MV-4-11 (cell line): ENCODE data around the gene RELN.
A peak's percentile ranks its signal among the peaks of the same experiment; 100 is the strongest.

Experiments used
- DNase-seq: peaks from one replicate; lab custom pipeline; 2025; lab: John Stamatoyannopoulos, UW

The RELN gene

GRCh38 chr7:103474956-103475355, 514.5 kb downstream of the RELN start:
- no peak for DNase-seq

DNA sequence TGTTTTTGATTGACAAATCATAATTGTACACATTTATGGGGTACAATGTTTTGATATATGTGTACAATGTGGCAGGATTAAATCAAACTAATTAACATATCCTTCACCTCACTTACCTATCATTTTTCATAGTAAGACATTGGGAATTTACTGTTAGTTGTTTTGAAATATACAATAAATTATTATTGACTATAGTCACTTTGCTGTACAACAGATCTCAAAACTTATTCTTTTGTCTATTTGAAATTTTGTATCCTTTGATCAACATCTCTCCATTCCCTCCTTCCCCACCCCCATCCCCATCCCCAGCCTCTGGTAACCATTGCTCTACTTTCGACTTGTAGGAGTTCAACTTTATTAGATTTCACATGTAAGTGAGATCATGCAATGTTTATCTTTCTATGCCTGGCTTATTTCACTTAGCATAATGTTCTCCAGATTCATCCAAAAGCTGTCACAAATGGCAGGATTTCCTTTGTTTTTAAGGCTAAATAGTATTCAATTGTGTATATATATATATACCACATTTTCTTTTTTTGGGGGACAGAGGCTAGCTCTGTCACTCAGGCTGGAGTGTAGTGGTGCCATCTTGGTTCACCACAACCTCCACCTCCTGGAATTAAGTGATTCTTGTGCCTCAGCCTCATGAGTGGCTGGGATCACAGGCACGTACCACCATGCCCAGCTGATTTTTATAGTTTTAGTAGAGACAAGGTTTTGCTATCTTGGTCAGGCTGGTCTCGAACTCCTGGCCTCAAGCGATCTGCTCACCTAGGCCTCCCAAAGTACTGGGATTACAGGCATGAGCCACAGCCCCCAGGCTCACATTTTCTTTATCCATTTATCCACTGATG, 520.1 kb downstream of the RELN start:
- DNase-seq: no peak

DNA sequence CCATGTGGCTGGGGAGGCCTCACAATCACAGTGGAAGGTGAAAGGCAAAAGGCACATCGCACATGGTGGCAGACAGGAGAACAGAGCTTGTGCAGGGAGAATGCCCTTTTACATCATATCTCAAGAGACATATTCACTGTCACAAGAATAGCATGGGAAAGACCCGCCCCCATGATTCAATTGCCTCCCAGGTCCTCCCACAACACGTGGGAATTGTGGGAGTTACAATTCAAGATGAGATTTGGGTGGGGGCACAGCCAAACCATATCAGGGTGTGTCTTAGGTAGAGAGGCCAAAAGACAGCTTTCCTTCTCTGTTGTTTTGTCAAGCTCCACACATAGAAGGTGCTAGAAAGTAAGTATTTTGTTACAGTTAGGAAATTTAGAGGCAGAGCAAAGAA, 522.6 kb downstream of the RELN start:
- no peak for DNase-seq

GRCh38 chr7:103462358-103462757, 527.1 kb downstream of the RELN start:
- DNase-seq: no peak

DNA sequence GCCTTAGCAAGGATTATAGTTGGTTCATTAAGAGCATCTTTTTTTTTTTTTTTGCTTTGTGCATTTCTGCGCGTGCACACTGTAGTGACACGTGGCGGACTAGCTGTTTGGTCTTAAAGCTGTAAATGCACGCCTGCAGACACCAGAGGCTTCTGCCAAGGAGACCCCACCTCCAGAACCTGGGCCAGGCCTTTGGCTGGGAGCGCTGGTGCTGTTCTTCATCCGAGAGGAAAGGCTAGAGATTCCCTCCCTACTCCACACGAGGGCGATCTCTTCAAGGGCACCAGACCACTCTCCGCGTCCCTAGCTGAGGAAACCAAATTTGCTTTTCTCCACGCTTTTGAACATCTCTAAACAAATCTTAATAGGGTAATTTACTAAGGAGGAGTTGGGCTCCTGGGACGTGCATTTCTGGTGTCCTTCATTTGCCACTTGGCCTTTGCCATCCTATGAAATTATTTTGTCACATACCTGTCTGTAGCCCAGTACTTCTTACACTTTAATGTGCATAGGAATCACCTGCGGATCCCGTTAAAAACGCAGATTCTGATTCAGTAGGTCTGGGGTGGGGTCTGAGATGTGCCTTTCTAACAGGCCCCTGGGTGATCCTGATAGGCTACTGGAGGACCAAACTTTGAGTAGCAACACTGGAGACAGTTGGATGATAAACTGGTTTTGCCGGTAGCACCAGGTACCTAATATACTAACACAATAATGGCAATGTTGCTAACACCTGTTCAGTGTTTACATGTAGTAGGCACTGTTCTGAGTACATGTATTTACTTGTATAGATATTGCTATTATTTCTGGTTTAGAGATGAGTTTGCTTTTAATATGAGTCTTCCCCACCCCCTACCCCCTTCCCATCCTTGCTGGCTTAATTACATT, 542.1 kb downstream of the RELN start:
- peak; percentile 20 for DNase-seq

- no peak for DNase-seq
These were observed 543.4 kb downstream of the RELN start, which contains the start of gene SLC26A5 for GRCh38 chr7:103446049-103446520. TSS of gene SLC26A5 (minus strand) at chr7:103446207. CDS start at chr7:103421514, 24,693 bp downstream.

DNA sequence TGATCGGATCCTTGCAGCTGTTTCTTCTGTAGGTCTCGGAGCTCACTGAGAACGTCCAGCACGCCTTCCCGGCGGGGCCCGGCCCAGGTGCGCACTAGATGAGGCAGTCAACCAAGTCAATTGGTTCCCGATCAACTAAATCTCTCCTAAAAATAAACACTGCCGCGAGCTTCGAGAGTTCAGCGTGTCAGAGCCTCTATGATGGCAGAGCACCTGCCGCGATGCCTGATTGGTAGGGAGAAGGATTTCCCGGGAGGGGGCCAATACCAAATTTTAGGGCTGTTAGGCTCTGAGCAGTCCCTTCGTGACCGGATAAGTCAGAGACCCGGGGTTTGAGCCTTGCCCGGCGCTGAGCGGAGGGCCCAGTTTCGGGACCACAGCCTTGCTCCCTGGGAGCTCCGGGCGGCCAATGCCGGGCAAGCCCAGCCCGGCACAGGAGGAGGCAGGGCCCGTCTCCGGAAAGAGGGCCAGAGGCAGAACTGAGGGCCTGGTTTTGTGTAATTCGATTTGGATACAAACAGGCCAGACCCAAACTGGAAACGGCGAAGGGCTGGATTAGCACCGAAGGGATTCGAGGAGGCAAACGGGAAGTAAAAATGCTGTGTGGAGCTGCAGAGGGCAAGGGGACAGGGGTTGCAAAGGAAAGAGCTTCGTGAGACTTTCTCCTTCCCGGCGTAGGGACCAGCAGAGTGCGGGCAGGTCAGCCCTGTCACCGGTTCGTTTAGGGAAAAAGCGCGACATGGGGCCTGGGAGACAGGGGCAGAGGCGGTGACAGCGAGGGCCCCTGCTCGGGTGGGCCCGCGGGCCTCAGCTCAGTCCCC, 544.0 kb downstream of the RELN start:
- DNase-seq: peak; percentile 3

DNA sequence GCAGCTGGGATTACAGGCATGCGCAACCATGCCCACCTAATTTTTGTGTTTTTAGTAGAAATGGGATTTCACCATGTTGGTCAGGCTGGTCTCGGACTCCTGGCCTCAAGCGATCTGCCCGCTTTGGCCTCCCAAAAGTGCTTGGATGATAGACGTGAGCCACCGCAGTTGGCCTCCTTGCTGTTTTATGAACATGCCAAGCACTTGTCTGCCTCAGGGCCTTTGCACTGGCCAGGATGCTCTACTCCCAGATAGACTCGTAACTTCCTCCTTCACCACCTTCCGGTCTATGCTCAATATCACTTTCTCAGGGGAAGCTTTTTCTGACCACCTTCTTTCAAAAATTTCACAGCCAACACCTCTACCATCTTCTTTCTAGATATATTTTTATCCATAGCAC, 549.8 kb downstream of the RELN start:
- DNase-seq: no peak

- no peak for DNase-seq
These were observed 551.8 kb downstream of the RELN start for GRCh38 chr7:103437623-103438022.

DNA sequence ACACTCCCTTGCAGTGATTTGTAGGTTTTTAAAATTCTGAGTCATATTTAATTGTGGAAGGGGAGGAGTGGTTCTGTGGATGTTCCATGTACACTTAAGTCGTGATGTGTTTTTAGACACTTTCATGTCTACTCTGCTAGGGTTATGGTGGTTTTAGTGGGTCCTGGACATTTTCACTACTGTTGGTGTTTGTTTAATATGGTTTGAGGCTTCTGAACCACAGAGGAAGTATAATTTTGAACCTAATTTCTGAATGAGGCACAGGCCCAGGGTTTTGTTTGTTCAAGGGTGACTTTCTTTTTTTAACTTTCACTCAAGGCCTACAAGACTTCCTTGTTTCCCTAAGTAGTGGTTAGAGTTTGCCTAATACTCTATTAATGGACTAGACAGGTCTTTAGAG, 556.7 kb downstream of the RELN start:
- DNase-seq: peak; percentile 91

DNA sequence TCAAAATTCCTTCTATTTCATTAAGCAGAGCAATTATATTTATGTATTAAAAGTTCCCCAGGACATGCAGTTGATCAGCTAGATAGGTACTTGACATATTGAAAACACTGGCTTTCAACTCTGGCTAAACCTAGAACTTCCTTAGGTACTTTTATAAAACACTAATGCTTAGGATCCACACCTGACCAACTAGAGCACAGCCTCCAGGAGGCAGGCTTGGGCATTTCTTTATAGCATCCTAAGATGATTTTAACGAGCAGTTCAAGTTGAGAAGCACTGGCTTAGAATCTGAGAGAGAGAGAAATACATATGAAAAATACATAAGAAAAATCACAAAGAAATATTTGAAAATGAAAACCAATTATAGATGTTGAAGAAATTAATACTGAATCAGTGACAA, 564.3 kb downstream of the RELN start:
- no peak for DNase-seq

DNA sequence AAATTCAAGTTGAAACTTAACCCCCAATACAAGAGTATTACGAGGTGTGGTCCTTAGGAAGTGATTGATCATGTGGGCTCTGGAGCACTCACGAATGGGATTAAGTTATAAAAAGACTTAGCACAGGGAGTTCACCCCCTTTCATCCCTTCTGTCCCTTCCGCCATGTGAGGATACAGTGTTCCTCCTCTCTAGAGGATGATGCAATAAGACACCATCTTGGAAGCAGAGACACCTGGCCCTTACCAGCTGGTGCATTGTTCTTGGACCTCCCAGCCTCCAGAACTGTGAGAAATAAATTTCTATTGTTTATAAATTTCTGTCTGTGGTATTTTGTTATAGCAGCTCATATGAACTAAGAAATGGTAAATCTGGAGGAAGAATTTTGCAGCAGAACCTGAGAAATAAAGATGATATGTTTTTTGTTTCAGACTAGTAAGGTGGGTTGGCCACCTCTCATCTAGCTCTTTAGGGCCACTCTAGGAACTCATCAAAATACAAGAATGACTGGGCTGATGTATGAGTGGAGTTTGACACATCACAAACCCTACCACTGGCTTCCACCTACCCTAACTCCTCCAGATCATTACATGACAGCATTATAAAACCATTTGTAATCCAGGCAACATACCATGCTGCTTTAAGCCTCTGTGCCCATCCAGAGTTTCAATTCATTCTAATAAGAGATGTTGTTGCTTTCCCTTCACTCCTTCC, 565.8 kb downstream of the RELN start:
- no peak for DNase-seq
